Measurements from ENCODE around the gene SFXN5.

Gene SFXN5

DNA sequence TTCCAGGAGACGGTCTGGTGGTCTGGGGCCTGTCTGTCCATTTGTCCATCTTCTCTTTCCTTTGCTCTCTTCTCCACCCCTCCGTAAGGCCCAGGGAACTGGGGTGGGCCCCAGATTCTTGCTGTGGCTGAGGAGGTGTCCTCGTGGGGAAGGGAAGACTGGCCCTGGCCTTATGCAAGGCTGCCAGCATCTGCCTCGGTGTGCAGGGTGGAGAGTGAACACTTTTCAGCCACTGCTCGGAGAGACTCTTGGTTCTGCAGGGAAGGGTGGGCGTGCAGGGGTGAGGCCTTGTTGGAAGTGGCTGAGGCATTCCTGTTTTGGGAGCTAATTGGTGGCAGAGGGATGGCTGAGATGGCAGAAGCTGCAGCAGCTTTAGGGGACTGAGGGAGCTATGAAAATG is 131.2 kb downstream of the SFXN5 start:
- TF ChIP-seq, protein P1, sequence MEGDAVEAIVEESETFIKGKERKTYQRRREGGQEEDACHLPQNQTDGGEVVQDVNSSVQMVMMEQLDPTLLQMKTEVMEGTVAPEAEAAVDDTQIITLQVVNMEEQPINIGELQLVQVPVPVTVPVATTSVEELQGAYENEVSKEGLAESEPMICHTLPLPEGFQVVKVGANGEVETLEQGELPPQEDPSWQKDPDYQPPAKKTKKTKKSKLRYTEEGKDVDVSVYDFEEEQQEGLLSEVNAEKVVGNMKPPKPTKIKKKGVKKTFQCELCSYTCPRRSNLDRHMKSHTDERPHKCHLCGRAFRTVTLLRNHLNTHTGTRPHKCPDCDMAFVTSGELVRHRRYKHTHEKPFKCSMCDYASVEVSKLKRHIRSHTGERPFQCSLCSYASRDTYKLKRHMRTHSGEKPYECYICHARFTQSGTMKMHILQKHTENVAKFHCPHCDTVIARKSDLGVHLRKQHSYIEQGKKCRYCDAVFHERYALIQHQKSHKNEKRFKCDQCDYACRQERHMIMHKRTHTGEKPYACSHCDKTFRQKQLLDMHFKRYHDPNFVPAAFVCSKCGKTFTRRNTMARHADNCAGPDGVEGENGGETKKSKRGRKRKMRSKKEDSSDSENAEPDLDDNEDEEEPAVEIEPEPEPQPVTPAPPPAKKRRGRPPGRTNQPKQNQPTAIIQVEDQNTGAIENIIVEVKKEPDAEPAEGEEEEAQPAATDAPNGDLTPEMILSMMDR (conservative IDR thresholded peaks at IDR 0.05; ENCODE audit: control insufficient read depth, insufficient read depth, low read depth, low read length) = no peak
- no peak overlapping the region for H3K4me3 ChIP-seq (ENCODE audit: control insufficient read depth, low read depth, low read length)
- DNase-seq (ENCODE audit: low read depth) = no peak

DNA sequence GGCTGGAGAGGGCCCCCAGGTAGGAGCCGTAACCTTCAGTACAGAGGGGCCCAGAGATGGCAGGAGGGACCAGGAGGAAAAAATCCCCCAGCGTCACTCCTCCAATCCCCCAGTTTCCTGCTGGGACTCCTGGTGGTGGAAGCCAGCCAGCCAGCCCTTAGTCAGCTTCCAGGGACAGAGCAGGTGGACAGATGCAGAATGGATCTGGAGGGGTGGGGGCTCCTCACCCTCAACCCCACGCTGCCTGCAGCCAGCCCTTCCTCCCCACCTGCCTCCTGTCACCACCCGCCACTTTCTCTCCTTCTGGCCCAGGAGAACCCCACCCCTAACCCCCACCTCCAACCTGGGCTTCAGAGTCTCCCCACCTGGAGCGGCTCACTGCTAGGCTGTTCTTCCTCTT is 133.1 kb downstream of the SFXN5 start:
- TF ChIP-seq, protein P1 (conservative IDR thresholded peaks at IDR 0.05; ENCODE audit: control insufficient read depth, insufficient read depth, low read depth, low read length) = no peak
- DNase-seq (ENCODE audit: low read depth) = no peak
- H3K4me3 ChIP-seq (ENCODE audit: control insufficient read depth, low read depth, low read length) = no peak overlapping the region

DNA sequence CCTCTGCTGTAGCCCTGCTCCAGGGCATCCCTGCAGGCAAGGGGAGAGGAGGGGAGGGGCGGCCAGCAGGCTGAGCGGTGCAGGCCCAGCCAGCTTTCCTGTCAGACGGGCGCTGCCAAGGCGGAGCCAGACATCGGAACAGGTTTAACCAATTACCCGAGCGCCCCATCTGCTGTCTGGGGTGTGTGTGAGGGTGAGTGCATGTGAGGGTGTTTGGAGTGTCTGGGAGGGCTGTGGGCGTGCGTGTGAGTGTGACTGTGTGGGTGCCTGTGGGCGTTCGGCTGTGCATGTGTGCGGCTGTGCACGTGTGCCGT is 134.2 kb downstream of the SFXN5 start:
- TF ChIP-seq, protein P1 (conservative IDR thresholded peaks at IDR 0.05; ENCODE audit: control insufficient read depth, insufficient read depth, low read depth, low read length) = no peak
- DNase-seq (ENCODE audit: low read depth) = no peak
- no peak overlapping the region for H3K4me3 ChIP-seq (ENCODE audit: control insufficient read depth, low read depth, low read length)

DNA sequence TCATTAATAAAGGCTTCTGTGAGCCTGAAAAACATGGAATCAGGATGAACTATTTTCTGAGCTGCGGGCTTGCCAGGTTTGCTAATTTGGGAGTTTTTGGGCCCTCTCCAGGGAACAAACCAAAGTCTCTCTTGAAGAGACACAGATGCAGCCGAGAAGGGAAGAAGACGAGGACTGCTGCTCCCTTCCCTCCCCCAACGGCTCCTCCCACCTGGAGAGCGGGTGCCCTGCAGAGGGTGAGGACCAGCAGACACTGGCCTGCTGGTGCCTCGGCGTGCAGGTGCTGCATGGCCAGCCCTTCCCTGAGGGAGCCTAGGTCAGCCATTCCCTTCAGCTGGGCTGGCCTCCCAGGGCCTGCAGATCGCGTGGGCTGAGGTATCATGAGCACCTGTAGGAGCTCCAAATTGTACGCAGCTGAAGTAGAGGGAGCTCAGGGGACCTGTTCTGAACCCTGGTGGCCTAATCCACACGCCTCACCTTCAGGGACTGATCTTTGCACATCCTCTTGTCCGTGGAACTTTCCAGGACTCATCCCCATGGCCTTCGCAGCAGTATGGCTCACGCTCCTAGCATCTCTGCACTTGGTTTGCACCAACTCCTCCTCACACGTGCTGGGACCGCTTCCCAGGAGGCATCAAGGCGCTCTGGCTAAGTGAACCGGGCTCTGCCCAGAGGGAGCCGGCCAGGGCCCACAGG is 134.7 kb downstream of the SFXN5 start:
- DNase-seq (ENCODE audit: low read depth) = no peak
- H3K4me3 ChIP-seq (ENCODE audit: control insufficient read depth, low read depth, low read length) = no peak overlapping the region
- TF ChIP-seq, protein P1 (conservative IDR thresholded peaks at IDR 0.05; ENCODE audit: control insufficient read depth, insufficient read depth, low read depth, low read length) = no peak

DNA sequence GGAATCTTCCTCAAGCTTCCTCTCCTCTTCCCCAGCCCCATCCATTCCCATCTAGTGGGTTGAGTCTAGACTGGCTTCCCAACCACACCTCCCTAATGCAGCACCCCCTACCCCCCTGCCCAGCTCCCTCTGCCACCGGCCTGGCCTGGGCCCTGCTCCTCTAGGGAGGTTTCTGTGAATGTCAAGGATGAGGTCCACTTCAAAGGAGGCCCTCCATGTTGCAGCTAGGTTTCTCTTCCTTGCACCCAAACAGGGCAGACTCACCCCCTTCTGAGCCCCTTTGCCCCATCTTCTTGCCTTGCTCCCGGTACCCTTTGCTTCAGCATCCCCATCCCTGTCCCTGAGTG is 135.9 kb downstream of the SFXN5 start:
- TF ChIP-seq, protein P1 (conservative IDR thresholded peaks at IDR 0.05; ENCODE audit: control insufficient read depth, insufficient read depth, low read depth, low read length) = no peak
- no peak for DNase-seq (ENCODE audit: low read depth)
- no peak overlapping the region for H3K4me3 ChIP-seq (ENCODE audit: control insufficient read depth, low read depth, low read length)

DNA sequence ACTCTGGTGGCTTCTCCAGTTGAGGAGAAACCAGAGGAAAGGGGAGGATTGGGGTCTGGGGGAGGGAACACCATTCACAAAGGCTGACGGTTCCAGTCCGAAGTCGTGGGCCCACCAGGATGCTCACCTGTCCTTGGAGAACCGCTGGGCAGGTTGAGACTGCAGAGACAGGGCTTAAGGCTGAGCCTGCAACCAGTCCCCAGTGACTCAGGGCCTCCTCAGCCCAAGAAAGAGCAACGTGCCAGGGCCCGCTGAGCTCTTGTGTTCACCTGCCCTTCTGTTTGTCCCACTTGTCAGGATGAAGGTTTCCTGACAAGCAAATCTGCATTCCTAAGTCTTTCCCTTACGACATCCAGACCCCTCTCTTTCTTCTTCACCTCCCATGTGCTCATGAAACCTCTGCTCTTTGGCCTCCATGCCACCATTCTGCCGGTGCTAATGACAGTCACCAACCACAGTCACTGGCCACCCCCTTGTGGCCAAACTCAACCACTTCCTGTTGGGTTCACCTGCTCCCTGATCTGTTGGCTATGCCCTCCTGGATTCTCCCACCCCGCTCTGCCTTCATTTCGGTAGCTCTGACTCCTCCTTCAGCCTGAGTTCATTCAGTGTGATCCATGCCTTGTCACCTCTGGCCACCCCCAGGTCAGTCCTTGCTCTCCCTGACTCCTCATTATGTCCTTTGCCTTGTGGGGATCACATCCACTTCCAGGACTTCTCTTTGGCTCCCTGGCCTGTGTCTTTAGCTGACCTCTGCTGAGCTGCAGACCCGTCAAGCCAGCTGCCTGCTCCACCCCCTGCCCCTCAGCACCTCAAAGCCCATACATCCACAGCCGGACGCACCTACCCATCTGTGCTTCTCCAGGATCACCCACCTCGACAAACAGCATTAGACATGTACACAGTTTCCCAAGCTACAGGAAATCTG is 136.6 kb downstream of the SFXN5 start:
- DNase-seq (ENCODE audit: low read depth) = no peak
- TF ChIP-seq, protein P1 (conservative IDR thresholded peaks at IDR 0.05; ENCODE audit: control insufficient read depth, insufficient read depth, low read depth, low read length) = peak; percentile 13
- H3K4me3 ChIP-seq (ENCODE audit: control insufficient read depth, low read depth, low read length) = no peak overlapping the region
